ENCODE measurements around the gene MIR17HG. TPM values are rescaled to one million over a fixed set of nuclear protein-coding genes. Genes with fewer than 3 reads are reported as not detected.
"Not testable (repeated sequence)": the region's sequence is repeated elsewhere in the genome, so short reads cannot be mapped to it uniquely, and the experiment has no call there.

The MIR17HG gene
- total RNA-seq, 2 donors from 2014 or later, result 2.7 to 16.5 TPM

DNA sequence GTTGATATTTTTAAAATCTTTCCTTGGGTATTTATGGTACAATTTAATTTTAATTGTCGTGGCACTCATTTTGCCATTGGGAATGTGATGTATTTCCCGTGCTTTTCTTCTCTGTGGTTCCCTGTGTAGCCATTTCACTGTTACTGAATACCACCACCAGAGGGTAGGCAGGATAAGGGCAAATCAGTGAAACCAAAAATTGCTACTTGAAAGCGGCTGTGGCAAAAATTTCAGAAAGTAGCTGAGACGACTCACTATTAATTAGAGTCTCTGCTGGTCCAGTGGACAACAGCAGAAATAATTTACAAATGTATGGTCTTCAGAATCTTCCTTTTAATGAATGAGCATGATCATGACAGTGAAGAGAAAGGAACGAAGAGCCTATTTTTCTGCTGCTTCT lies 34.4 kb upstream of the MIR17HG start:
- Histone ChIP-seq H3K4me3 (peak overlapping the region; percentile 30), H3K9me3 (no peaks in the 10 kb centered on the region), H3K27ac (no peak overlapping the region), H3K27me3 (replicated peaks; ENCODE audit: insufficient read depth) (peaks cover 7% of the 10 kb centered on the region), H3K4me1 (ENCODE audit: control insufficient read depth in 1 of 2, low read depth in 2 of 2) (no peaks in the 10 kb centered on the region), H3K36me3 (no peaks in the 10 kb centered on the region)
- DNase-seq (ENCODE audit: low spot score) (no peak), ATAC-seq (ENCODE audit: insufficient number of reproducible peaks, low FRiP score, low read depth) (no peak)
- TF ChIP-seq CTCF (IDR thresholded peaks at IDR 0.05), result peak; percentile 58

DNA sequence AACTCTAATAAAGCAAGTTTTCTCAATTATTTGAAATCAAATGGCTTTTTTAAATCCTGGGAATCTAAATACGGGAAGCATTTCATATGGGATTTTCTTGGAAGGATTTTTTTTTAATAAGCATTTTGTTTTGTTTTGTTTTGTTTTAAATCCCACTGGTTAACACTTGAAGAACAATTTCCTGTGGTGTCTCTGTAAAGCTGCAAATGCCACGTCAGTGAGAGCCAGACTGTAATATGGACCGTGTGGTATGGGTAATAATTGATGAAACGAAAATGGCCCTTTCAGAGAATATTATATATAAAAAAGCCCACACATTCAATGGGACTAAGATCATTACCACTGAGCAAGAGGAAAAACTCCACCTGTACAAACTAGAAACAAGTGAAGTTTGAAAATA lies 33.9 kb upstream of the MIR17HG start:
- Histone ChIP-seq H3K36me3 (no peaks in the 10 kb centered on the region), H3K27me3 (replicated peaks; ENCODE audit: insufficient read depth) (peaks cover 7% of the 10 kb centered on the region), H3K27ac (no peak overlapping the region), H3K4me3 (peak overlapping the region; percentile 30), H3K4me1 (ENCODE audit: control insufficient read depth in 1 of 2, low read depth in 2 of 2) (no peaks in the 10 kb centered on the region), H3K9me3 (no peaks in the 10 kb centered on the region)
- ATAC-seq (ENCODE audit: insufficient number of reproducible peaks, low FRiP score, low read depth) (no peak), DNase-seq (ENCODE audit: low spot score) (no peak)
- TF ChIP-seq CTCF (IDR thresholded peaks at IDR 0.05), result no peak

GRCh38 chr13:91314888-91315287 lies 32.6 kb upstream of the MIR17HG start:
- no peak for DNase-seq (ENCODE audit: low spot score)
- TF ChIP-seq CTCF (IDR thresholded peaks at IDR 0.05), result no peak
- Histone ChIP-seq H3K4me3 (no peak overlapping the region), H3K4me1 (ENCODE audit: control insufficient read depth in 1 of 2, low read depth in 2 of 2) (no peaks in the 10 kb centered on the region), H3K27ac (no peak overlapping the region), H3K36me3 (no peaks in the 10 kb centered on the region), H3K27me3 (replicated peaks; ENCODE audit: insufficient read depth) (peaks cover 7% of the 10 kb centered on the region), H3K9me3 (no peaks in the 10 kb centered on the region)
- no peak for ATAC-seq (ENCODE audit: insufficient number of reproducible peaks, low FRiP score, low read depth)

DNA sequence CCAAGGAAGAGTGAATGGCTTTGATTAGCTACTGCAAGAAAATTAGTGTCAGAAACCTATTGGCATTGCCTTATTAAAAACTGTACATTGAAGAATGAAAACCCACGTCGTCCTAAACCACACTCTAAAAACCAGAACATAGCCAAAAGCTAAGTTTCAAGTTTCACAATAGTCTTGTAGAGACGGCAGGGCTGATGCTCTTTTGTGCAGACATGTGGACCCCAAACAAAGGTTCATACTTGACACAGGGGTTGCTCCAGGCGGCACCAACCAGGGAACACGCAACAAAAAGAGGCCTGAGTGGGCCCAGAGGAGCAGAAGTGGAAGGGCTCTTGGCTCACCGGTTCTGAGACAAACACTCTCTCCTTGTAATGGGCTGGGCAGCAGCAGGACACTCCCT lies 28.6 kb upstream of the MIR17HG start:
- no peak for DNase-seq (ENCODE audit: low spot score)
- Histone ChIP-seq H3K4me1 (ENCODE audit: control insufficient read depth in 1 of 2, low read depth in 2 of 2) (no peaks in the 10 kb centered on the region), H3K36me3 (no peaks in the 10 kb centered on the region), H3K9me3 (no peaks in the 10 kb centered on the region), H3K27me3 (replicated peaks; ENCODE audit: insufficient read depth) (peaks cover 7% of the 10 kb centered on the region), H3K4me3 (no peak overlapping the region), H3K27ac (no peak overlapping the region)
- no peak for ATAC-seq (ENCODE audit: insufficient number of reproducible peaks, low FRiP score, low read depth)
- no peak for TF ChIP-seq CTCF (IDR thresholded peaks at IDR 0.05)

GRCh38 chr13:91319996-91320395 lies 27.5 kb upstream of the MIR17HG start:
- Histone ChIP-seq H3K4me1 (ENCODE audit: control insufficient read depth in 1 of 2, low read depth in 2 of 2) (no peaks in the 10 kb centered on the region), H3K9me3 (no peaks in the 10 kb centered on the region), H3K4me3 (no peak overlapping the region), H3K27me3 (replicated peaks; ENCODE audit: insufficient read depth) (peaks cover under 1% of the 10 kb centered on the region), H3K36me3 (no peaks in the 10 kb centered on the region), H3K27ac (no peak overlapping the region)
- ATAC-seq (ENCODE audit: insufficient number of reproducible peaks, low FRiP score, low read depth) (no peak), DNase-seq (ENCODE audit: low spot score) (no peak)
- TF ChIP-seq CTCF (IDR thresholded peaks at IDR 0.05), result no peak

- not testable (repeated sequence) for H3K27me3 ChIP-seq (replicated peaks; ENCODE audit: insufficient read depth); ATAC-seq (ENCODE audit: insufficient number of reproducible peaks, low FRiP score, low read depth); H3K4me3 ChIP-seq; DNase-seq (ENCODE audit: low spot score); H3K27ac ChIP-seq; H3K9me3 ChIP-seq; H3K36me3 ChIP-seq; H3K4me1 ChIP-seq (ENCODE audit: control insufficient read depth in 1 of 2, low read depth in 2 of 2)
Observed at GRCh38 chr13:91320990-91321389, 26.5 kb upstream of the MIR17HG start.

Data from thoracic aorta (tissue), 2 donors.